IPS DF 4.7 (cell line): Measurements from ENCODE around the gene OR6S1.
"Not testable (repeated sequence)": the region's sequence is repeated elsewhere in the genome, so short reads cannot be mapped to it uniquely, and the experiment has no call there.

ENCODE experiments used
- DNase-seq: peaks from one replicate; pipeline ENCODE4 v3.0.0-alpha.2; 2013; ENCODE audit warnings: low spot score; ENCODE audit errors: extremely low read depth

OR6S1 gene

DNA sequence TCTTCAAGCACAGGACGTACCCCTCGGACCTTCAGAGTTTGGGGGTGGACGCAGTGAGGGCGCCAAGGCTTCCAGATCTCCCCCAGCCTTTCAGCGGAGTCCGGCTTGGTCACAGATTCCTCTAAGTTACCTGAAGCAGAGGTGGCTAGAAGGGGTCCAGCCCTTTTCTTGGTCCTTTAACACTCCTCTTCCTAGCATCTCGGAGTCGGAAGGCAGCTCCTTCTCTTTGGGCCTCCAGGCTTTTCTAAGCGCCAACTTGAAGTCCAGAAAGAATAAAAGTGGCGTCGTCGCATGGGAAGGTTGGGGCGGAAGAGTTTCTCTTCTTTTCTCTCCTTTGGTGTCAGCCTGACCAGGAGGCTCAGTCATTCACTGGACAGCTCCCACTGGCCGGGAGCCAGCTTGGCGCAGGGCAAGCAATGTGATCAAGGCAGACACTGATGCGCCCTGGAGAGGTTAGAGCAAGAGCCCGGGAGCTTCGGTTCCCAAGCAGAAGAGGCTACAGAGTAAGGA lies 9.6 kb downstream of the OR6S1 start:
- no peak for DNase-seq

- DNase-seq: no peak
Measured at GRCh38 chr14:20631023-20631879, 10.2 kb downstream of the OR6S1 start.

GRCh38 chr14:20630340-20631022 lies 11.0 kb downstream of the OR6S1 start:
- no peak for DNase-seq

DNA sequence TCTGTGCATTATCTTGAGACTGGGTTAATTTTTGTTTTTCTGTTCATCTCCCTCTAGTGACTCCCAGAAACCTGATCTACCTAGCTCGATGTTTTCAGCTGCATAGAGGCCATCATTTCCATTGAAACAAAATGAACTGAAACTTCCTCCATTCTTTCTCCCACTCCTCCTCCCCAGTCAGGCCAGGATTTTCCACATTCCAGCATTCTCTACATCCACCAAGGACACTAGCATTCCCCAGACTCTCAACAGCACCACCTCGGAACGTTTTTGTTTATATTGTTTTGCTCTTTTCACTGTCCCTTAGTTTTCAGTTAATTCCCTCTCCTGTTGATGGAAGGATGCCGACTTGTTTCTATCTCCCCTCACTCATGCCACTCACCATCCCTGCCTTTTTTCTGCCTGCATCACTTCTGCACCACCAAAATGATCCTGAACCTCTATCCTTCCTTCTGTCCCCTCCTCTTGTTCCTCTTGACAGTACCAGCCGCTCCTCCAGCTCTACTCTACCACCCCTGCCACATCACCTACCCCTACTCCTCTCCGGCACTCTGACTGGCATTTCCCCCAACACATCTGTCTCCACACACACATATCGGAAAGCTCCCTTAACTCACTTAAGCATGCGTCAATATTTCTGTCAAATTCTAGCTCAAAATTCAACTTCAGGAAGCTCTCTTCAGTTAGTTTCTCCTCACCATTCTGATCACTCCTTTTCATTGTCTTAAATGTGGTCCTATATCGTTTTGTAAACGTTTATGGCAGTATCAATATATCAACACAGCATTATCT lies 13.2 kb downstream of the OR6S1 start:
- no peak for DNase-seq

- DNase-seq: no peak
Measured at GRCh38 chr14:20627346-20628027, 14.0 kb downstream of the OR6S1 start.

- DNase-seq: no peak
Measured at GRCh38 chr14:20626274-20626673, 15.2 kb downstream of the OR6S1 start.

- no peak for DNase-seq
Measured at GRCh38 chr14:20624495-20625070, 16.9 kb downstream of the OR6S1 start.

DNA sequence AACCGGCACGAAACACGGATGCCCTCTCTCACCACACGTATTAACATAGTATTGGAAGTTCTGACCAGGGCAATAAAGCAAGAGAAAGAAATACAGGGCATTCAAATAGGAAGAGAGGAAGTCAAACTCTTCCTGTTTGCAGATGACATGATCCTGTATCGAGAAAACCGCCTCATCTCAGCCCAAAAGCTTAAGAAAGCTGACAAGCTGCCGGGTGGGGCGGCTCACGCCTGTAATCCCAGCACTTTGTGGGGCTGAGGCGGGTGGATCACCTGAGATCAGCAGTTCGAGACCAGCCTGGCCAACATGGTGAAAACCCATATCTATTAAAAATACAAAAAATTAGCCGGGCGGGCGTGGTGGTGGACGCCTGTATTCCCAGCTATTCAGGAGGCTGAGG lies 17.7 kb downstream of the OR6S1 start:
- DNase-seq: no peak

- no peak for DNase-seq
Measured at GRCh38 chr14:20622816-20623291, 18.6 kb downstream of the OR6S1 start.

DNA sequence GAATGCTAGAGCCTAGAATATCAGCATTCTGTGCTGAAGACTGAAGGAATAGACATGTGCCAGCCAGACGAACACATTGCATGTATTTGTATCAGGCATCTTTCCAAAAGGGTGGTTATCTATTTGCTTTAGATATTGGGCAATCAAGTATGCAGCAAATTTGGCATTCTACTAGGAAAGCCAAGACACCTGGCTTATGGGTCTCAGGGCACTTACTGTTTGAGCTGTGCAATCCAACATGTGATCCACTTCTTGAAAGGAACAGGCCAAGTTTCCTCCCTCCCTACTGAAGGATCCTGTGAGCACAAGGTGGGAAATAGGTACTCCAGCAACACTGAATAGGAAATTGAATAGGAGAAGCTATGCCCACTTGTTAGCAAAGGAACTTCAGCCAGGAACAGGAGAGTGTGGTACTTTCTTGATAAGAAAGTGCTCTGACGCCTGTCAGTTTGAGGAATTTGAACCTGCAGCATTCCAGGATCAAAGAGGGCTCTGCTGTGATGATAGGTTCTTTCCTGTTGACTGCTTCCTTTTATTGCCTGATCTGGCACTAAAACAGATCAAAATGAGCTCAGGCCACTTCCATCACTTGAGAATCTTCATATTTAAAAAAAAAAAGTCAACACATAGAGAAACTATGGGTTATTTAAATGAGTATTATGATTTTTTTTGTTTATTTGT lies 20.6 kb downstream of the OR6S1 start:
- DNase-seq: no peak

DNA sequence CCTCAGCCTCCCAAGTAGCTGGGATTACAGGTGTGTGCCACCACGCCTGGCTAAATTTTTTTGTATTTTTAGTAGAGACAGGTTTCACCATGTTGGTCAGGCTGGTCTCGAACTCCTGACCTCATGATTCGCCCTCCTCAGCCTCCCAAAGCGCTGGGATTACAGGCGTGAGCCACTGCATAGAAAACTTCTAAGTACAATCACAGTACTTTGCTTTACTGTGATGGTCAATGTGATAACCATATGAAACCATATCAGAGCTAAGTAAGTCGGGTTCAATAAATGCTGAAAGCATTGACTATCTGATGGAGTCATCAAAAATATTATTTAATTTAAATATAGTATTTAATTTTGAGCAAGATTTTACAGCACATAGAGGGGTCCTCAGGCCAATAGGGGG lies 21.8 kb downstream of the OR6S1 start:
- not testable (repeated sequence) for DNase-seq

- no peak for DNase-seq
Measured at GRCh38 chr14:20618271-20618749, 23.2 kb downstream of the OR6S1 start.

- no peak for DNase-seq
Measured at GRCh38 chr14:20617138-20618003, 24.1 kb downstream of the OR6S1 start.

GRCh38 chr14:20615996-20616395 lies 25.5 kb downstream of the OR6S1 start:
- no peak for DNase-seq

- DNase-seq: no peak
Measured at GRCh38 chr14:20614038-20614840, 27.3 kb downstream of the OR6S1 start.

DNA sequence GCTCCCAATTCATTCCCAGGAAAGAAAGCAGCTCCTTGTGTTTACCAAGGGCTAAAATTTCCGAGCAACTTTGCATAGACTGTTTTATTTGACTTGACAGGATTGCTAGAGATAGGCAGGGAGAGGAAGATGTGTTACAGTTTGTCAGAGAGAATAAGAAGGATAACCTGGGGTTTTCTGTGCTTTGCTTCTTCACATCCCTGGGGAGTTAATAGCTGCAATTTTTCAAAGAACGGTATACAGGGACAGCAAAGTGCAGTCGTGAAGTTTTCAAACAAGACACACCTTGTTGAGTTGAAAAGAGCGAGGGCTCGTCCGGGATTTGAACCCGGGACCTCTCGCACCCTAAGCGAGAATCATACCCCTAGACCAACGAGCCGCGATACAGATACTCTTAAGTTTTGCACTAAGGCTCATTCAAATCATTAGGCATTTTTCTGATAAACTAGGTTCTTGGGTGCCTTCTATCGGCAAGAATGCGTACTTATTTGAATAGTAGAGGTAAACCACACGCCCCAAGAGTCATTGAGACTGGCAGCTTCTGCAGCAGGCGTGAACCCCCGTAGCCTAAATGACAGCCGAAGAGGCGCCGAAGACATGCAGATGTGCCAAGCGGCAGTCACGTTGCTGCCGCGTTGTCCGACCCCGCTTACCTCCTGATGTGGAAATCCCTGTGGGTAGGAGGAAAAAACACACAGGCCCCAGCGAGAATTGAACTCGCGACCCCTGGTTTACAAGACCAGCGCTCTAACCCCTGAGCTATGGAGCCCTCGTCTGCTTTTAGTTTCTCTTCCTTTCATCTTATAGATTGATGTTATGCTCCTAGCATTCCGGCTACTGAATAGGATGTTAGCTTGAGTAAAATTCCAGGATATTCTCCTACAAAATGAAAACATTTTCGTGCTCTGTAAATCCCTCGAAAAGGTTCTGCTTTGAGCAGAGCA lies 28.1 kb downstream of the OR6S1 start:
- DNase-seq: peak; percentile 87

- DNase-seq: no peak
Measured at GRCh38 chr14:20612403-20612802, 29.1 kb downstream of the OR6S1 start.
